ENCODE results near the gene COX6A2.
"Not testable (repeated sequence)": the region's sequence is repeated elsewhere in the genome, so short reads cannot be mapped to it uniquely, and the experiment has no call there.

The COX6A2 gene

DNA sequence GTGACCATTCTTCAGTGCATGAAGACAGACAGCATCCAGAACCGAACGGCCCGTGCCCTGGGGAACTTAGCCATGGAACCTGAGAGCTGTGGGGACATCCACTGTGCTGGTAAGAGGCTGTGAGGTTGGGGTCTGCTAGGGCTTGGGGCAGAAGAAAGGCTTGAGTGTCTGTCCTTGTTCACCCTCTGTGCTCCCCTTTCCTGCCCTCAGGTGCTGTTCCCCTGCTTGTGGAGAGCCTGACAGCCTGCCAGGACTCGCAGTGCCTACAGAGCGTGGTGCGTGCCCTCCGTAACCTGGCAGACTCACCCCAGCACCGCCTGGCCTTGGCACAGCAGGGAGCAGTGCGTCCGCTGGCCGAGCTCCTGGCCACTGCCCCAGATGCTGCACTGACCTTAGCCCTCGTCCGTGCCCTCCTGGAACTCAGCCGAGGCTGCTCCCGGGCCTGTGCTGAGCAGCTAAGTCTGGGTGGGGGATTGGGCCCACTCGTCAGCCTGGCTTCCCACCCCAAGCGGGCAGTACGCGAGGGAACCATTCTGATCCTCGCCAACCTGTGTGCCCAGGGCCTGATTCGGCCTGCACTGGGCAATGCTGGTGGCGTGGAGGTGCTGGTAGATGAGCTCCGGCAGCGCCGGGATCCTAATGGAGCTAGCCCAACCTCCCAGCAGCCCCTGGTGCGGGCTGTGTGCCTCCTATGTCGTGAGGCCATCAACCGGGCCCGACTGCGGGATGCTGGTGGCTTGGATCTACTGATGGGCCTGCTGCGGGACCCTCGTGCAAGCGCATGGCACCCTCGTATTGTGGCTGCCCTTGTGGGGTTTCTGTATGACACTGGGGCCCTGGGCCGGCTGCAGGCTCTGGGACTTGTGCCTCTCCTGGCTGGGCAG is 34.0 kb upstream of the COX6A2 start:
- no peak for DNase-seq

DNA sequence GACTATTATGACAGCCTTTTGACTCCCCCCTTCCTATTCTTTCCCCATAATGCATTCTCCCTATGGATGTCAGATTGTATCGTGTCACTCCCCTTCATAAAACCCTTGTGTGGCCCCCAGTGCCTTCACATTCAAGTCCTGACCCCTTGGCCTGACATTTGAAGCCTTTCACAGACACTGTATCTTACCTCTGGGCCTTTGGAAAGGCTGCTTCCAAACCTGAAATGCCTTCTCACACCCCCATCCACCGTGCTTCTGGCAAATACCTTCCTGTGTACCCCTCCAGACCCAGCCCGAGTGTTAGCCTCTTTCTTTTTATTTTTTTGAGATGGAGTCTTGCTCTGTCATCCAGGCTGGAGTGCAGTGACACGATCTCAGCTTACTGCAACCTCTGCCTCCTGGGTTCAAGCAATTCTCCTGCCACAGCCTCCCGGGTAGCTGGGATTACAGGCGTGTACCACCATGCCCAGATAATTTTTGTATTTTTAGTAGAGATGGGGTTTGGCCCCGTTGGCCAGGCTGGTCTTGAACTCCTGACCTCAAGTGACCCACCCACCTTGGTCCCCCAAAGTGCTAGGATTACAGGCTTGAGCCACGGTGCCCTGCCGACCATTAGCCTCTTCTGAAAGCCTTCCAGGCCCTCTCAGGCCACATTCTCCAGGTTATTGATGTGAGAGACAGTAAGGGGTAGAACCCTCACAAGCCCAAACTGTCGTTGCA is 33.2 kb upstream of the COX6A2 start:
- no peak for DNase-seq

DNA sequence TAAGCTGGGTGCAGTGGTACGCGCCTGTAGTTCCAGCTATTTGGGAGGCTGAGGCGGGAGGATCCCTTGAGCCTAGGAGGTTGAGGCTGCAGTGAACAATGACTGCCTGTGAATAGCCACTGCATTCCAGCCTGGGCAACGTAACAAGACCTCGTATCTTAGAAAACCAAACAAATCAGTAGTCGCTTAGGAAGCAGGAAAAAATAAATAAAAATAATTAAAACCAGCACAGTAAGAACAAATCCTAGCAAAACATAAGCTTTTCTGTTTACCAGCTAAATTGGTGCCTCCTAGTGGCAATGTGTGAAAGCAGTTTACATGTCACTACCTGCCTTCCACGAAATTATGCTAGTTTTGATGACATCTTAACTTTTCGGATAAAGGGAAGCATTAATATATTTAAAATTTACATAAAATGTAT is 32.4 kb upstream of the COX6A2 start:
- no peak for DNase-seq

DNA sequence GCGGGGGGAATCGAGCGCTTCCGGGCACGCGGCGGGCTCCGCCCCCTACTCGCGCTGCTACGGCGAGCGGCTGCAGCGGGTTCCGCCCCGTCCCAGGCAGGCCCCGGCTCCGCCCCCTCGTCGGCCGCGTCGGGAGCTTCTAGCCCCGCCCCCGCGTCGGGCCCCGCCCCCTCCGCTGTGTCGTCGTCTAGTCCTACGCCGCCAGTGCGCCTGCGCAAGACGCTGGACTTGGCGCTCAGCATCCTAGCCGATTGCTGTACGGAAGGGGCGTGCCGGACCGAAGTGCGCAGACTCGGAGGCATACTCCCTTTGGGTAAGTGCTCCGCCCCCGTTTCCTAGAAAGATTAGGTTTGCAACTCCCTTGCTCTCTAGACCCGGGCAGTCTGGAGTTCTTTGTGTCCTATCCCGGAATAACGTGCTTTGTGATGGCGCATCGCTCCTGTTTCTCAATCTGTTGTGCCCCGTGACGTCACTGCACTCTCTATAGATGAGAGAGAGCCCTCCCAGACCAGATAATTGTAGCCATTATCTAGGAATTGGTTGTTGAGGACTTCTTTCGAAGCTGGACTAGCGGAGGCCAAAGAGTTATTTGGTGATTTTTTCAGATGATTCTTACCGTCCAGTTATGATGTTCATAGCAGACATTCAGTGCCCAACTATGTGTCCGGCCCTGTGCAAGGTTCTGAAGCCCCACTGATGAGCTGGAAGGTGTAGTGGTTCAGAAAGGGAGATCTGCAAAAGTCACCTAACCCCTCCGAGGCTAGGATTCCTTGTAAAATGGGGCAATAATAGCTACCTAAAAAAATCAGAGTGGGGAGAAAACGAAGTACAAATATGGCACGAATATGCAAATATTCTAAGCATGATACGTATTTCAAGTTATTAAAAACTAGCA is 31.8 kb upstream of the COX6A2 start:
- DNase-seq = peak; percentile 100

DNA sequence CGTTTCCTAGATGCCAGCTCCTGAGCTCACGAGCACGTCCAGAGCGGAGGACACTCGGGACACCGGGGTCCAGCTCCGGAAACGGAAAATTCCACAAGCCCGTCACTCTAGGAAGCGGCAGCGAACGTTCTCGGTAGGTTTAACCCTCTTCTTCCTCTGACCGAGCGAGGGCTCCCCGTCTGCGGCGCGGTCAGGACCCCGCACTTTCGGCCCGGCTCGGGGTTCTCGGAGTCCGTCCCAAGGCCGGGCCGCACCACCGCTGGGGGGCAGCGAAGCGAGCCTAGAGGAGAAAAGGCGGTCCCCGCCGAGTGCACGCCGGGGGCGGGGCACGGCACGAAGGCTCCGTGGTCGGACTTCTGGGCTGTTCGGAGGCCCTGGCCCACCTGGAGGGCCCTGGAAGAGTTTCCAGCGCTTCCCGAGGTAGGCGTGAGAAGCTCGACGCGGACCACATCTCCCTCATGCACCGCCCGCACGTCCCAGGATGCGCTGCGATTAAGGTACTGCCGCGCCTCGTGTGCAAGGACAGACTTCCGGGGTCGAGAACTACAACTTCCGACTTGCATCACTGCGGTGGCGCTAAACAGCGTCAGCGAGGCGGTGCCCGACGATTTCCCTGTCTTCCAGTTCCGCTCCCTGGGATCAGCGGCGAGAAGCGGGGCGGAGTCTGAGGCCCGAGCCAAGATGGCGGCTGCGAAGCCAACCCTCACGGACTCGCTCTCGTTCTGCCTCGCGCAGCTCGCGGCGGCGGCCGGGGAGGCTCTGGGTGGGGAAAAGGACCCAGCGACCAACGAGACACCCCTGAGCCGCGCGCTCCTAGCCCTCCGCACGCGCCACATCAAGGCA is 30.9 kb upstream of the COX6A2 start, which contains the start of gene ARMC5:
Gene ARMC5, plus strand, starts transcription at position 658 of the 843 bp plus-strand sequence. Its CDS starts 24 bp downstream, at position 682.
- peak; percentile 93 for DNase-seq

DNA sequence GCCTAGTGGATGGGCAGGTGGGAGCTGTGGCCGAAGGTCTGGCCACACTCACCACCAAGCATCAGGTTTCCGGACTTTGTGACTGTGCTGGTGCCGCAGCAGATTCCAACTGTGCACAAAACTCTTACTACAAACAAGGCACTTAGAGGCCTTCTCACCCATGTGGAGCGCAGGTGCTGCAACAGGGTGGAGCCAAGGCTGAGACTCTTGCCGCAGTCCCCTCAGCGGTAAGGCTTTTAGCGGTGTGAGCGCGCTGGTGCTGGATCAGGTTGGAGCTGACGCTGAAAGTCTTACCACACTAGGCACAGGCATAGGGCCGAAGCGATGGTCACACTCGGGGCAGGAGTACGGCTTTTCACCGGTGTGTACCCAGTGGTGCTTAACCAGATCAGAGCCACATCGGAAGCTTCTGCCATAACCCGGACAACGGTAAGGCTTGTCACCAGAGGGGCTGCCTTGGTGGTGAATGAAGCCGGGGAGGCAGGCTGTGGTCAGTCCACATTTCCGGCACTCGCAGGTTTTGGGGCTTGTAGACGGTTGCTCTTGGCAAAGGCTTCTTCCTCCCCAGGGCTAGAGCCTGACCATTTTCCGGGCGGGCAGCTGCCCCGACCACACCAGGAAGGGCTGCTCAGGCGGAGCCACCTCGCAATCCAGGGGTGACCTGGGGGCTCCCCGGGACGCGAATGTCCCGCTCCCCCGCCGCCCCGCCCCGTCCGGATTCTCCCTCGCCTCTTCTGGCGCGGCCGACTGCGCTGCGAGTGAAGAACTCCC is 30.1 kb upstream of the COX6A2 start:
- peak; percentile 52 for DNase-seq

DNA sequence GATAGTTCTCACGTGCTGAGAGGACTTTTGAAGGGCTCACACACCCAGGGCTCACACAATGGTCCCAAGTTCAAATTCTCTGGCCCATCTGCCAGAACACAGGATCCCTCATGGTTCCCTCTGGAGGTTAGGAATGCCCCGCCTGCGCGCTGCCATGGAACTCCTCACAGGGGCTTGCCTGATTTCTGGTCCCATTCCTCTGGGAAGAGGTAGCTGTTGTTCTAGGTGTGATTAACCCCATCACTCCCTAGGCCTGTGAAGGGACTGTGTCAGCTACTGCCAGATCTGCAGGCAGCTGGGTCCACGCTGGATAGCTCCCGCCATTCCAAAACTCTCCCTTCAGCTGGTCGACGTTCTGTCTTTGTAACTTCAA is 28.8 kb upstream of the COX6A2 start:
- DNase-seq = no peak

DNA sequence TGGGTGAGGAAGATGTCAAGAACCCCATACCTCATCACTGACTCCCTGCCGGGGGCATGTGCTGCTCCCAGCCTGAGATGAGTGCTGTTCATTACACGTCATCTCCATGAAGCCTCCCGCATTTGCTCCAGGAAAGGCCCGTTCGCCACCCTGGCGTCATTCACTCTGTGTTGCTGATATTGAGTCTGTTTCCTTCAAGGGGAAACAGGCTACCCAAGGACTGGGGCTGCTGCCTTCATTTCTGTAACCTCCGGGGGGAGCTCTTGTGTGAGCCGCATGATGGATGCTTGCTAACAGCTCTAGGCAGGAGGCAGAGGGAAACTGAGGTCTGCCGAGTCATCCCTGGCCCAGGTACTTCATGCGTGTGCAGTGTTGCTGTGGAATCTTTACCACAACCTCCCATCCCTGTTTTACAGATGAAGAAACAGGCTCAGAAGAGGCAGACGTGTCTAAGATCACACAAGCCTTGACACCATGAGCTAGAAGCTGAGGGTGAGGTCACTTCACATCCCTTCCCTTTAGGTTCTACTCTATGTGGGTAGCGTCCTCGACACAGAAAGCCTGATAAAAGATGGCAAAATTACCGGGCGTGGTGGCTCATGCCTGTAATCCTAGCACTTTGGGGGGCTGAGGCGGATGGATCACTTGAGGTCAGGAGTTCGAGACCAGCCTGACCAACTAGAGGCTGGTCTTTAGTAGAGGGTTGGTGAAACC is 27.6 kb upstream of the COX6A2 start:
- no peak for DNase-seq

DNA sequence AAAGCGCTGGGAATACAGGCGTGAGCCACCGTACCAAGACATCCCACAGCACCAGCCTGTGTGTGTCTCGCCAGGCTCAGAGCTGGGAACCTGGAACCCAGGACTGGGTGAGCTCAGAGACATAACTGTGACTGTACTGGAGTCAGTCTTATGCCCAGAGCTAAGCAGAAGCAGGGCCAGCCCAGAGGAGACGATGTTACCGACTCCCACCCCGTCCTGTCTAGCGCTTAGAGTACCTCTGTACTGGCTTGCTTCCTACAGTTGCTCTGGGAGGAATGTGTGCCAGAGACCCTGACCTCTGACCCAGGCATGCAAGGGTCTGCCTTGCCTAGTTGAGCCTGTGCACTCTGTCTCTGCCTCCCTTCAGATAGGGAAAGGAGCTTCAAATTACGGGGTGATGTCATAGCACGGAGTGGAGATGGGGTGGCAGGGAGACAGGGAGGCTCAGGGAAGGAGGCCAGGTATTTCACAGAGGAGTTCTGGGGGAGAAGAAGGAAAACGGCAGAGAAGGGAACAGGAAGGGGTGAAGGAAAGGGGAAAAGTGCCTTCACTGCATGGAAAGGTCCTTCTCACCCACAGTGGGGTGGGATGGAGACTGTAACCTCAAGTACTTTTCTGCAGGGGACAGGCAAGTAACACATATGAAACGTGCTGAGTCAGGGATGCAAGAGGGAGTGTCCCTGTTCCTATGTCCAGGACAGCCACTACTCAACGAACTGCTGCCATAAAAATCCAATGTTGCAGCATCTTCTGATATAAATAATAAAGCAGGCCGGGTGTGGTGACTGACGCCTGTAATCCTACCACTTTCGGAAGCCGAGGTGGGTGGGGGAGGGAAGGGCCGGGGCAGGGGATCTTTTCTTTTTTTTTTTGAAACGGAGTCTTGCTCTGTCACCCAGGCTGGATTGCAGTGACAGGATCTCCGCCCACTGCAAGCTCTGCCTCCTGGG is 25.4 kb upstream of the COX6A2 start:
- no peak for DNase-seq

DNA sequence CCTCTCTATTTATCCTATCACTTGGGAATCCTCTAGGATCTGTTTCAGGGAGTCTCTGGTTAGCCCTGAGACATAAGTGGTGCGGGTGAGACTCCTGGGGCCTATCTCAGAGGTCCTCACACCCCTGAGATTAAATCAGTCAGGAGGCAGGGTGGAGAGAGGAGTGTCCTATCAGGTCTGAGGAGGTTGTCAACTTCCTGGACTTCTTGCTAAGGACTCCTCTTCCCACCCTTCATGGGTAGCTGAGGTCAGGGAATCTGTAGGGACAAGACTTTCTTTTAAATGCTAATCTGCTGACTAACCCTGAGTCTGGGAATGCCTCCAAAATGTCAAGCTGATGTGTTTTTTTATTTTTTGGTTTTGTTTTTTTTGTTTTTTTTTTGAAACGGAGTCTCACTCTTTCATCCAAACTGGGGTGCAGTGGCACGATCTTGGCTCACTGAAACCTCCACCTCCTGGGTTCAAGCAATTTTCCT is 24.5 kb upstream of the COX6A2 start:
- DNase-seq = no peak

DNA sequence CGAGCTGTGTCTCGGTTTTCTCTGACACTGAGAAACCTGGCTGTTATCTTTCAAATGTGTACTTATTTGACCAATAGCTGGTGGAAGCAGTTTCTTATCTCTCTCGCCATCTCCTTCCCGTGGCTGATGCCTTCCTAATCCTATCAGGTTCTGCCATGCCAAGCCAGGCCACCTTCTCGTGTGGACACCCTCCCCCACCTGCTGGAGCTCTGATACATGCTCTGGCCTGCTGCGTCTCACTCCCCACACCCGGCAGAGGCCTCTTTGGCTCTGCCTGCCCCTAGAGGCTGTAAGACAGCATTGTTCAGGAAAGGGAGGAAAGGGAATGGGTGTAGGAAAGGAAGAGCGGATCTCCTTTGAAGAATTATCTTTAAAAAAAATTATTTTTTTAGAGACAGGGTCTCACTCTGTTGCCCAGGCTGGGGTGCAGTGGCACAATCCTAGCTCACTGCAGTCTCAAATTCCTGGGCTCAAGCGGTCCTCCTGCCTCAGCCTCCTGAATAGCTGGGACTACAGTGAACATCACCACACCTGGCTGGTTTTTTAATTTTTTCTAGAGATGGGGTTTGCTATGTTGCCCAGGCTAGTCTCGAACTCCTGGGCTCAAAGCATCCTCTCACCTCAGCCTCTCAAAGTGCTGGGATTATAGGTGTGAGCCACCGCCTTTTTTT is 23.7 kb upstream of the COX6A2 start:
- DNase-seq = no peak

DNA sequence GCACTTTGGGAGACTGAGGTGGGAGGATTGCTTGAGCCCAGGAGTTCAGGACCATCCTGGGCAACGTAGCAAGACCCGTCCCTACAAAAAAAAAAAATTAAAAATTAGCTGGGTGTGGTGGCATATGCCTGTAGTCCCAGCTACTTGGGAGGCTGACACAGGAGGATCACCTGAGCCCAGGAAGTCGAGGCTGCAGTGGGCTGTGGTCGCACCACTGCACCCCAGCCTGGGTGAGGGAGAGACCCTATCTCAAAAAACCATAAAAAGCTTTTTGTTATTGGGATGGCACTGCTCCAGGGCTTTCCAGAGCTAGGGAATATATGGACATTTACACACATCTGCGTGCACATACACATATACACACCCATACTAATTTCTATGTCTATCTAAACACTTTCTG is 23.0 kb upstream of the COX6A2 start:
- DNase-seq = no peak

DNA sequence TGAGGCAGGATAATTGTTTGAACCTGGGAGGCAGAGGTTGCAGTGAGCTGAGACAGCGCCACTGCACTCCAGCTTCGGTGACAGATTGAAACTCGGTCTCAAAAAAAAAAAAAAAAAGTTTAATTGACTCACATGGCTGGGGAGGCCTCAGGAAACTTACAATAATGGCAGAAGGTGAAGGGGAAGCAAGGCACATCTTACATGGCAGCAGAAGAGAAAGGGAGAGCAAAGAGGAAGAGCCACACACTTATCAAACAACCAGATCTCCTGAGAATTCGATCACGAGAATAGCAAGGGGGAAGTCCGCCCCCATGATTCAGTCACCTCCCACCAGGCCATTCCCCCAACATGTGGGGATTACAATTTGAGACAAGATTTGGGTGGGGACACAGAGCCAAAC is 17.8 kb upstream of the COX6A2 start:
- DNase-seq = not testable (repeated sequence)

DNA sequence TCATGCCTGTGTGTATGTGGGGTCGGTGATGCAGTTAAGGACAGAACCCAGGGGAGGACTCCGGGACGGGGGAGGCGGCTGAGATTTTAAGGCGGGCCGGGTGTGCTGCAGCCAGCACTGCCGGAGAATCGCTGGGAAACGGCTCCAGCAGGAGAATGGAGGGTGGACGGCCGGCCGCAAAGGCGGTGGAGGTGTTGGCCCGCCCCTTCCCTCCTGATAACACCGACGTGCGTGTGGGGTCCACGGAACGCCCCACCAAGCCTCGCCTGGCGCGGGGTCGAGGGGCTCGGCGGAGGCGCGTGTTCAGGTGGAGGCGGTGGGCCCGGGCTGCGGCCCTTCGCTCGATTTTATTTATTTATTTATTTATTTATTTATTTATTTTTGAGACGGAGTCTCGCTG is 13.8 kb upstream of the COX6A2 start:
- no peak for DNase-seq

DNA sequence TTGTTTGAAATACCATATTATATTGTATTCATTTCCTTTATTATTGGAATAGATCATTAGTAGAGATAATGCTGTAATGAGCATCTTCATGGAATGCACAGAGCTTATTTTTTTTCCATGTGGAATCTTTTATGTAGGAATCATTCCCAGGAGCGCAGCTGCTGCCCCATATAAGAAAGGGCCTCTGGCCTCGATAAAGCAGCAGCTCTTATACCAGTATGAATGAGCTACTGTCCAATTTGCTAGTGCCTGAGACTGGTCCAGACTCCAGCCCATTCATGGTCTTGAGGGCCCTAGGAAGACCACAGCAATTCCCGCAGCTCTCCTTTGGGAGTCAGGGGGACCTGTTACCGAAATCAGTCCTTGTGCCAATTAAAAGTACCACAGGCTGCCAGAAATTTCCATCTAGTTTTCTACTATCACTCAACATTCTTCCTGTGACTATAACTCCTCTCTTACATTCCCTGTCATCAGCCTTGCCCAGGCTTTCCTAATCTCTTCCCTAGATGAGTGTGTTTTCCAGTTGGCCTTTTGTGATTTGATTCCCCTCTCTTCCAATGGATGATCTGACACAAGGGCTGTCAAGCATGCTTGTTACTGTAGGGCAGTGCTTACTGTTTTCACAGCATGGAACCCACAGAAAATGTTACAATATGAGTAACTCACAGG is 12.5 kb upstream of the COX6A2 start:
- no peak for DNase-seq

DNA sequence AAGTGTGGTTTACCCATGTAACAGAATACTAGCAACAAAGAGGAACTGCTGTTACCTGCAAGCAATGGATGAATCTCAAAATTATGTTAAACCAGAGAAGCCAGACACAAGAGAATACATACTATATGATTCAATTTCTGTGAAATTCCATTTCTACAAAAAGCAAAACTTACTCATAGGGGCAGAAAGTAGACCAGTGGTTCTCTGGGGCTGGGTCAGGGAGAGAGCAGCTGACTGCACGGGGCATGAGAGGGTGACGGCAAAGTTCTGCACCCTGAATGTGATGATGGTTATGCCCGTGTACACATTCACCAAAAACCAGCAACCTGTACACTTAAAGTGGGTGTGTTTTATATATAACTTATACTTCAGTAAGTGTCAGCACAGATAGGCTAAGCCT is 11.4 kb upstream of the COX6A2 start:
- no peak for DNase-seq

DNA sequence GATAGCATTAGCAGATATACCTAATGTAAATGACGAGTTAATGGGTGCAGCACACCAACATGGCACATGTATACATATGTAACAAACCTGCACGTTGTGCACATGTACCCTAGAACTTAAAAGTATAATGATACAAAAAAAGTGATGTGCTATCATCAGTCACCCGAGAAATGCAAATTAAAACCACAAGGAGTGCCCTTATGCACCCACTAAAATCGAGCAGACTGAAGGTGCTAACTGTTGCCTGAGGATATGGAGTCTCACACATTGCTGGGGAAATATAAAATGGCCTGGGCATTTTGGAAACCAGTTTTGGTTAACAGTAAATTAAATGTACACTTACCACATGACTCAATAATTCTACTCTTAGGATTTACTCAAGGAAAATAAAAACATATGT is 10.9 kb upstream of the COX6A2 start:
- DNase-seq = not testable (repeated sequence)

DNA sequence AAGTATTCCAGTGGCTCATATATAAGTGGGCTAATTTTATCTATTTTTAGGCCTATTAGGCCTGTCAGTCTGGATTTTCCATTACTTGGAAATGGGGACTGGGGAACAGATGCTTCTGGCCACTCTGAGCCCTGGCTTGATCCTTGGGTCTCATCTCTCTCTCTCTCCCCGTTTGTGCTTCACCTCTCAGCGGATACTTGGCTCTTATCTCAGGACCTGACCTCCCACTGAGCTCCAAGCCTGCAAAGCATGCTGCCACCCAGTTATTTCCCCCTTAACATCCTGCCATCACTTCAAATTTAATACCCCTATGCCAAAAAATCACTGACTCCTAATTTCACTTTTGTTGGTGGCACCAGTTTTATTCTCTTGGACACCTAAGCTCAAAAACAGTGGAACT is 10.3 kb upstream of the COX6A2 start:
- DNase-seq = no peak

Data from activated CD4-positive, CD25-positive, alpha-beta regulatory T cell treated with anti-CD3 and anti-CD28 coated beads, Interleukin-2, amount 50 U/mL, for 72 hours (primary cell).